ENCODE results near the gene RBP7.

GRCh38 chr1:9990944-9991343, 6.1 kb upstream of the RBP7 start:
- TF ChIP-seq CTCF (IDR thresholded peaks at IDR 0.05) (no peak), POLR2A (IDR thresholded peaks at IDR 0.05) (no peak)

All from uterus (tissue), 2 donors.